Activated CD4-positive, alpha-beta T cell treated with anti-CD3 and anti-CD28 coated beads, Interleukin-2, amount 50 U/mL, for 16 hours (primary cell): ENCODE results near the gene UBE3C.
"Not testable (repeated sequence)": the region's sequence is repeated elsewhere in the genome, so short reads cannot be mapped to it uniquely, and the experiment has no call there.

Source experiments
- DNase-seq: peaks from one replicate; pipeline ENCODE4 v3.0.0-alpha.2; 2020

Gene UBE3C

GRCh38 chr7:157241631-157242030 is 102.9 kb downstream of the UBE3C start:
- no peak for DNase-seq

- DNase-seq: no peak
Measured at GRCh38 chr7:157244516-157245294, 106.0 kb downstream of the UBE3C start.

- no peak for DNase-seq
Measured at GRCh38 chr7:157246052-157246451, 107.3 kb downstream of the UBE3C start.

GRCh38 chr7:157248659-157249058 is 109.9 kb downstream of the UBE3C start:
- no peak for DNase-seq

GRCh38 chr7:157250605-157251228 is 112.0 kb downstream of the UBE3C start:
- DNase-seq: peak; percentile 62

- not testable (repeated sequence) for DNase-seq
Measured at GRCh38 chr7:157251817-157252216, 113.1 kb downstream of the UBE3C start.

GRCh38 chr7:157253850-157254249 is 115.1 kb downstream of the UBE3C start:
- DNase-seq: no peak

GRCh38 chr7:157254781-157255180 is 116.1 kb downstream of the UBE3C start:
- not testable (repeated sequence) for DNase-seq

- no peak for DNase-seq
Measured at GRCh38 chr7:157255201-157255606, 116.5 kb downstream of the UBE3C start.

GRCh38 chr7:157263156-157263555 is 124.4 kb downstream of the UBE3C start:
- DNase-seq: no peak

GRCh38 chr7:157265051-157265450 is 126.3 kb downstream of the UBE3C start:
- no peak for DNase-seq

GRCh38 chr7:157266272-157266671 is 127.5 kb downstream of the UBE3C start:
- DNase-seq: no peak

GRCh38 chr7:157267516-157267915 is 128.8 kb downstream of the UBE3C start:
- DNase-seq: no peak

GRCh38 chr7:157267956-157268355 is 129.2 kb downstream of the UBE3C start:
- no peak for DNase-seq

- DNase-seq: no peak
Measured at GRCh38 chr7:157268540-157268939, 129.8 kb downstream of the UBE3C start.

- no peak for DNase-seq
Measured at GRCh38 chr7:157269341-157270059, 130.8 kb downstream of the UBE3C start.

GRCh38 chr7:157270060-157270444 is 131.3 kb downstream of the UBE3C start:
- no peak for DNase-seq

- no peak for DNase-seq
Measured at GRCh38 chr7:157271315-157271990, 132.7 kb downstream of the UBE3C start.

GRCh38 chr7:157271991-157272324 is 133.2 kb downstream of the UBE3C start:
- DNase-seq: no peak

- no peak for DNase-seq
Measured at GRCh38 chr7:157272351-157273207, 133.9 kb downstream of the UBE3C start.

- DNase-seq: peak; percentile 64
Measured at GRCh38 chr7:157273208-157274093, 134.7 kb downstream of the UBE3C start.
